SU-DHL-6 (cell line): Measurements from ENCODE around the gene RAPGEF3.
A peak's percentile ranks its signal among the peaks of the same experiment; 100 is the strongest.

Experiments used
- H2AFZ ChIP-seq: fragments of 200-600 bp; sonication (generic); 2 replicates; pipeline ENCODE4 v1.6.1; 2014; ENCODE audit warnings: low read depth, mild to moderate bottlenecking, moderate library complexity, mixed read lengths, antibody characterized with exemption, low read length; ENCODE audit not compliant: severe bottlenecking
- H3F3A ChIP-seq: fragments of 200-600 bp; shearing (Covaris generic); 2 replicates; pipeline ENCODE4 v1.6.0; 2016; ENCODE audit warnings: antibody characterized with exemption, mild to moderate bottlenecking; ENCODE audit not compliant: insufficient read depth
- H3K27ac ChIP-seq: fragments of 200-600 bp; sonication (generic); 2 replicates; pipeline ENCODE4 v1.5.1; 2016; ENCODE audit warnings: low read depth, mild to moderate bottlenecking, low read length, moderate library complexity, mixed read lengths
- H3K27me3 ChIP-seq: fragments of 200-600 bp; sonication (generic), shearing (Covaris generic); 2 replicates; pipeline ENCODE4 v1.6.0; 2014; ENCODE audit warnings: mild to moderate bottlenecking, low read length
- H3K36me3 ChIP-seq: fragments of 200-600 bp; sonication (generic); 2 replicates; pipeline ENCODE4 v1.6.1; 2014; ENCODE audit warnings: mild to moderate bottlenecking, low read length, mixed read lengths
- H3K4me2 ChIP-seq: fragments of 300-600, 200-600 bp; shearing (Covaris generic), sonication (generic); 2 replicates; pipeline ENCODE4 v1.6.0; 2014; ENCODE audit warnings: low read length, low read depth, mild to moderate bottlenecking; ENCODE audit not compliant: poor library complexity, severe bottlenecking
- H3K4me3 ChIP-seq: fragments of 200-600 bp; sonication (generic); 2 replicates; pipeline ENCODE4 v1.5.1; 2014; ENCODE audit warnings: antibody characterized with exemption, low read length, mild to moderate bottlenecking, mixed read lengths; ENCODE audit not compliant: insufficient read depth, poor library complexity, severe bottlenecking
- H3K79me2 ChIP-seq: fragments of 200-600 bp; sonication (generic); 2 replicates; pipeline ENCODE4 v1.6.1; 2014; ENCODE audit warnings: mild to moderate bottlenecking, low read length, moderate library complexity; ENCODE audit not compliant: insufficient read depth
- H3K9ac ChIP-seq: fragments of 200-600 bp; sonication (generic); 2 replicates; pipeline ENCODE4 v1.7.0; 2014; ENCODE audit warnings: mild to moderate bottlenecking, low read length
- H3K9me2 ChIP-seq: fragments of 200-600 bp; sonication (generic); replicated peaks from 2 replicates; pipeline ENCODE4 v1.6.1; 2014; ENCODE audit warnings: low read length; ENCODE audit not compliant: insufficient read depth
- H3K9me3 ChIP-seq: fragments of 200-600 bp; sonication (generic); 2 replicates; pipeline ENCODE4 v1.6.1; 2014; ENCODE audit warnings: low read length, mixed read lengths; ENCODE audit not compliant: insufficient read depth
- H4K20me1 ChIP-seq: fragments of 200-600 bp; sonication (generic); 2 replicates; pipeline ENCODE4 v1.6.1; 2014; ENCODE audit warnings: low read depth, mild to moderate bottlenecking, antibody characterized with exemption, low read length, moderate library complexity, mixed read lengths
- EZH2phosphoT487 ChIP-seq: fragments of 200-600 bp; sonication (generic), shearing (Covaris generic); conservative IDR thresholded peaks from 2 replicates; pipeline ENCODE4 v1.6.1; 2018; ENCODE audit warnings: mild to moderate bottlenecking, antibody characterized with exemption, low read length, moderate library complexity, mixed read lengths
- TF ChIP-seq, protein P1 (sequence below): fragments of 200-600 bp; sonication (generic); IDR thresholded peaks from one replicate; pipeline ENCODE4 v1.5.1; 2017; ENCODE audit warnings: antibody characterized with exemption, mild to moderate bottlenecking, low read length, moderate library complexity; ENCODE audit not compliant: insufficient read depth, poor library complexity, severe bottlenecking

The RAPGEF3 gene

DNA sequence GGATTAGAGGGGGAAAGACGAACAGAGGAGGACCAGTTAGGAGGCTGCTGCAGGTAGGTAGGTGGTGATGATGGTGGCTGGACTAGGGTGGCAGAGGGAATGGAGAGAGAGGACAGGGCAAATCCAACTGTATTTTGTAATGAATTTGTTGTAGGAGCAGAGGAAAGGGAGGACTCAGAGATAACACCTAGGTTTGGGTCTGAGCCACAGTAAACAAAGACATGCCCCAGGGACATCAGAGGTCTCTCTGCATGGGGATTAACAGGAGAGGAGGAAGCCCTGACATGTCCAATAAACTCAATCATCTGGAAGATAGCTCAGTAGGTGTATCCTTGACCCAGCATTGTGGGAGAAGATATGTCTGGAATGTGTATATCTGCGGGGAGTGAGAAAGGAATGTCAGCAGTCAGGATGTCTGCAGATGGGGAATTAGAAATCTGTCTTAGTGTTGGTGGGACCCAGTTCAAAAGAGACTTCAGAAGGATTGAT, 9.7 kb upstream of the RAPGEF3 start:
- Histone ChIP-seq H3K9me2 (no peaks in the 10 kb centered on the region), H3K9ac (no peak overlapping the region), H3K4me2 (no peak overlapping the region), H3K9me3 (no peaks in the 10 kb centered on the region), H3F3A (no peaks in the 10 kb centered on the region), H3K4me3 (no peak overlapping the region), H3K36me3 (no peaks in the 10 kb centered on the region), H4K20me1 (no peaks in the 10 kb centered on the region), H3K27me3 (no peaks in the 10 kb centered on the region), H3K27ac (no peak overlapping the region), H2AFZ (no peak overlapping the region), H3K79me2 (no peaks in the 10 kb centered on the region)
- TF ChIP-seq, protein P1, sequence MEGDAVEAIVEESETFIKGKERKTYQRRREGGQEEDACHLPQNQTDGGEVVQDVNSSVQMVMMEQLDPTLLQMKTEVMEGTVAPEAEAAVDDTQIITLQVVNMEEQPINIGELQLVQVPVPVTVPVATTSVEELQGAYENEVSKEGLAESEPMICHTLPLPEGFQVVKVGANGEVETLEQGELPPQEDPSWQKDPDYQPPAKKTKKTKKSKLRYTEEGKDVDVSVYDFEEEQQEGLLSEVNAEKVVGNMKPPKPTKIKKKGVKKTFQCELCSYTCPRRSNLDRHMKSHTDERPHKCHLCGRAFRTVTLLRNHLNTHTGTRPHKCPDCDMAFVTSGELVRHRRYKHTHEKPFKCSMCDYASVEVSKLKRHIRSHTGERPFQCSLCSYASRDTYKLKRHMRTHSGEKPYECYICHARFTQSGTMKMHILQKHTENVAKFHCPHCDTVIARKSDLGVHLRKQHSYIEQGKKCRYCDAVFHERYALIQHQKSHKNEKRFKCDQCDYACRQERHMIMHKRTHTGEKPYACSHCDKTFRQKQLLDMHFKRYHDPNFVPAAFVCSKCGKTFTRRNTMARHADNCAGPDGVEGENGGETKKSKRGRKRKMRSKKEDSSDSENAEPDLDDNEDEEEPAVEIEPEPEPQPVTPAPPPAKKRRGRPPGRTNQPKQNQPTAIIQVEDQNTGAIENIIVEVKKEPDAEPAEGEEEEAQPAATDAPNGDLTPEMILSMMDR = no peak
- TF ChIP-seq EZH2phosphoT487 = no peak

DNA sequence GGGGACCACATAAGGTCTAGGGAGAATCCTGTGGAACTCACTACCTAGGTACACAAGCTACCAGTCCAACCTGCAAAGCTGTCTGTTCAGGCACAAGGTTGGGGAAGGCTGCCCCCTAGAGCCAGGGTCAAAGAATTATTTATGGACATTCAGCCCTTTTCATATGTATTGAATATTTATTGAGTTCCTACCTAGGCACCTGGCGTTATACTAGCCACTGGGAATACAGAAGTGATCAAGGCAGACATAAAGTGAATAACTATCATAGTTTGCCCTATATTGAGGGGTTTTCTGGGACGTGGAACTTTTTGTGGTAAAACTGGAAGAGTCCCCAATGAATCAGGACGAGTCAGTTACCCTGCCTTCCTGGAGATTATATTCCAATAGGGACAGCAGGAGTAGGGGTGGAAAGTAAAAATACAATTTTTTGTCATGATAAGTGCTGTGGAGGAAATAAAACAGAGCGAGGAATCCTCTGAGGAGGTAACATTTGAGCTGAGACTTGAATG, 8.6 kb upstream of the RAPGEF3 start:
- H3K27me3 ChIP-seq = no peaks in the 10 kb centered on the region
- no peaks in the 10 kb centered on the region for H3K9me3 ChIP-seq
- no peak overlapping the region for H3K4me2 ChIP-seq
- no peak overlapping the region for H3K27ac ChIP-seq
- no peaks in the 10 kb centered on the region for H4K20me1 ChIP-seq
- no peak overlapping the region for H2AFZ ChIP-seq
- no peak for TF ChIP-seq EZH2phosphoT487
- TF ChIP-seq, protein P1 = peak; percentile 69
- H3K36me3 ChIP-seq = no peaks in the 10 kb centered on the region
- H3F3A ChIP-seq = no peaks in the 10 kb centered on the region
- H3K9ac ChIP-seq = no peak overlapping the region
- no peak overlapping the region for H3K4me3 ChIP-seq
- H3K79me2 ChIP-seq = no peaks in the 10 kb centered on the region
- no peaks in the 10 kb centered on the region for H3K9me2 ChIP-seq

DNA sequence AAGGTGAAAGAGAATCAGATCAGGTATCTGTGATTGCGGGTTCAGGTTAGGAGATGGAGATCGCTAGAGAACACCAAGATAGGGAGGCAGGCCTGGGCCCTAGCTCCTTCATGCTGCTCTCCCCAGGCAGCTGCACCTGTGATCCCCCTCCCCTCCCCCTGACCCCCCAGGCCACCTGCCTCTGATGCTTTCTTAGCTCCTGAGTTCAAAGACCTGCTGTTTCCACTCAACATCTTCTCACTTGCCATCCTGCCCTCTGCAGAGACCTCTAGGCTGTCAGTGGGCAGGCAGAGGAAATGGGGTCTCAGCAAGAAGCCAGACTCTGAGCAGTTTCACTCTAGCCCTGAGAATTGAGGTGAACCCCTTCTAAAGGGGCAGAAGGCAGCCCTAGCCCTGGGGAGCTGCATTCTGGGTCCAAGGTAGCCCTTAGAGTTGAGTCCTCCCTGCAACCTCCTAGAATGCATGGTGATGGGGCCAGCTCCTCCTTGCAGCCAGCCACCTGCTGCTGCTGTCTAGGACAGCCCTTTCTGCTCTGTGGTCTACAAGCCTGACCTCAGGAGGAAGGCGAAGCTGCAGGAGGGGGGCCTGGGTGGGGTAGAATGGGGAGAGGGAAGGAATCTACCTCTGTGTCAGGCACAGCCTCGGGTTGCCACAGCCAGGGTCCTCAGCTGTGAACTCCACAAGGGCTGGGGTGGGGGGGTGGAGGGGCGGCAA, 8.0 kb upstream of the RAPGEF3 start:
- H3K4me2 ChIP-seq = no peak overlapping the region
- TF ChIP-seq, protein P1 = no peak
- TF ChIP-seq EZH2phosphoT487 = no peak
- no peak overlapping the region for H3K9ac ChIP-seq
- H4K20me1 ChIP-seq = no peaks in the 10 kb centered on the region
- H3K36me3 ChIP-seq = no peaks in the 10 kb centered on the region
- H3K4me3 ChIP-seq = no peak overlapping the region
- no peaks in the 10 kb centered on the region for H3F3A ChIP-seq
- no peaks in the 10 kb centered on the region for H3K9me3 ChIP-seq
- H3K79me2 ChIP-seq = no peaks in the 10 kb centered on the region
- no peaks in the 10 kb centered on the region for H3K27me3 ChIP-seq
- H3K27ac ChIP-seq = no peak overlapping the region
- no peak overlapping the region for H2AFZ ChIP-seq
- H3K9me2 ChIP-seq = no peaks in the 10 kb centered on the region
